ENCODE data around the gene ANXA4. TPM values are rescaled to one million over a fixed set of nuclear protein-coding genes. Genes with fewer than 3 reads are reported as not detected.

The ANXA4 gene
- total and polyA plus RNA-seq, 2 of the 13 experiments (the other 11 are each of a cell fraction or from before 2014, with no cell fraction given) = 155 to 168 TPM

DNA sequence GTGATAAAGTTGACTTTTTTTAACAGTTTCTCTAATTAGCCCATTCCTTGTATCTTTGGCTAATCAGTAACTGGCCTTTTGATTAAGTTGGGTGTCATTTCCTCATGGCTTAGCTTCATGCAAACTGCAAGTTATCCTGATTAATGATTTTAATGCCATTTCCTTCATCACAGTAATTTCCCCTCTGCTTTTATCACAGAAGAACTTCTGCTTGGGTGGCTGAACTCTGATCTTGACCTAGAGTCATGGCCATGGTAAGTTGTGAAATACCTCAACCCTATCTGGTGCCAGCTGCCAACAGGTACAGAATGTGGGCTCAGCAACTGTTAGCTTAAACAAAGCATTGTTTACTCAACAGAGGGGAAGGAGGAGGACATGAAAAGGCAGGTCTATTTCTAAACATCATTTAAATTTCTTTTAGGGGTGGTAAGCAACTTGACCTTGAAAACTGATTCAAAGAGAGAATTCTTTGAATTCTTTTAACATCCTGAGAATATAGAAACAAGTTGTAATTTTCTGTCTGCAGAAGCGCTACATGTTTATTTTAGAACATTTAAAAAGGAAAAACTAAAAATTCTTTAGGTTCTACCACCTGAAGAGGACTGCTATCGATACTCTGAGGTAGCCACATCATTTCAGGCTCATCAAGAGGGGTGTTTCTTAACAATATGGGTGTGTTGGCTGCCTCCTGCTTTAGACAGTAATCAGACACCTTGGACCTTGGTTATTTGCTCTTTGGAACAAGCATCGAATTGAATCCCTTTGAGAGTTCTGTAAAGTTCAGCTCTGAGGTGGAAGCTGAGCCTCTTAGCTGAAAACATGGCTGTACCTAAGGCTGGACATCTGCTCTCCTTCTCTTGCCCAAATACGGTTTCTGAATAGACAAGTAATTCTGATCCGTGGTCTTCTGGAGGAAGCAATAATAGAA lies 39.7 kb downstream of the ANXA4 start (continued):
- TF ChIP-seq, protein P1, sequence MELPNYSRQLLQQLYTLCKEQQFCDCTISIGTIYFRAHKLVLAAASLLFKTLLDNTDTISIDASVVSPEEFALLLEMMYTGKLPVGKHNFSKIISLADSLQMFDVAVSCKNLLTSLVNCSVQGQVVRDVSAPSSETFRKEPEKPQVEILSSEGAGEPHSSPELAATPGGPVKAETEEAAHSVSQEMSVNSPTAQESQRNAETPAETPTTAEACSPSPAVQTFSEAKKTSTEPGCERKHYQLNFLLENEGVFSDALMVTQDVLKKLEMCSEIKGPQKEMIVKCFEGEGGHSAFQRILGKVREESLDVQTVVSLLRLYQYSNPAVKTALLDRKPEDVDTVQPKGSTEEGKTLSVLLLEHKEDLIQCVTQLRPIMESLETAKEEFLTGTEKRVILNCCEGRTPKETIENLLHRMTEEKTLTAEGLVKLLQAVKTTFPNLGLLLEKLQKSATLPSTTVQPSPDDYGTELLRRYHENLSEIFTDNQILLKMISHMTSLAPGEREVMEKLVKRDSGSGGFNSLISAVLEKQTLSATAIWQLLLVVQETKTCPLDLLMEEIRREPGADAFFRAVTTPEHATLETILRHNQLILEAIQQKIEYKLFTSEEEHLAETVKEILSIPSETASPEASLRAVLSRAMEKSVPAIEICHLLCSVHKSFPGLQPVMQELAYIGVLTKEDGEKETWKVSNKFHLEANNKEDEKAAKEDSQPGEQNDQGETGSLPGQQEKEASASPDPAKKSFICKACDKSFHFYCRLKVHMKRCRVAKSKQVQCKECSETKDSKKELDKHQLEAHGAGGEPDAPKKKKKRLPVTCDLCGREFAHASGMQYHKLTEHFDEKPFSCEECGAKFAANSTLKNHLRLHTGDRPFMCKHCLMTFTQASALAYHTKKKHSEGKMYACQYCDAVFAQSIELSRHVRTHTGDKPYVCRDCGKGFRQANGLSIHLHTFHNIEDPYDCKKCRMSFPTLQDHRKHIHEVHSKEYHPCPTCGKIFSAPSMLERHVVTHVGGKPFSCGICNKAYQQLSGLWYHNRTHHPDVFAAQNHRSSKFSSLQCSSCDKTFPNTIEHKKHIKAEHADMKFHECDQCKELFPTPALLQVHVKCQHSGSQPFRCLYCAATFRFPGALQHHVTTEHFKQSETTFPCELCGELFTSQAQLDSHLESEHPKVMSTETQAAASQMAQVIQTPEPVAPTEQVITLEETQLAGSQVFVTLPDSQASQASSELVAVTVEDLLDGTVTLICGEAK (IDR thresholded peaks at IDR 0.05) = no peak
- TF ChIP-seq, protein P1 (CRISPR knock-in tag; IDR thresholded peaks at IDR 0.05) = no peak; the same call in 1 of the 2 replicates
- no peak for TF ChIP-seq ZNF7 (CRISPR knock-in tag; IDR thresholded peaks at IDR 0.05)
- TF ChIP-seq ZFP62 (CRISPR knock-in tag; IDR thresholded peaks at IDR 0.05) = no peak
- peak; percentile 67 for TF ChIP-seq ELF1 (CRISPR knock-in tag; IDR thresholded peaks at IDR 0.05)
- no peak for TF ChIP-seq FOXP1 (IDR thresholded peaks at IDR 0.05)
- TF ChIP-seq FOXP1 (CRISPR knock-in tag; IDR thresholded peaks at IDR 0.05) = peak; percentile 96
- TF ChIP-seq ZNF577 (CRISPR knock-in tag; IDR thresholded peaks at IDR 0.05; ENCODE audit: borderline replicate concordance, low read depth) = no peak
- peak; percentile 99 for TF ChIP-seq HMG20A (CRISPR knock-in tag; IDR thresholded peaks at IDR 0.05; ENCODE audit: borderline replicate concordance)
- TF ChIP-seq, protein P2, sequence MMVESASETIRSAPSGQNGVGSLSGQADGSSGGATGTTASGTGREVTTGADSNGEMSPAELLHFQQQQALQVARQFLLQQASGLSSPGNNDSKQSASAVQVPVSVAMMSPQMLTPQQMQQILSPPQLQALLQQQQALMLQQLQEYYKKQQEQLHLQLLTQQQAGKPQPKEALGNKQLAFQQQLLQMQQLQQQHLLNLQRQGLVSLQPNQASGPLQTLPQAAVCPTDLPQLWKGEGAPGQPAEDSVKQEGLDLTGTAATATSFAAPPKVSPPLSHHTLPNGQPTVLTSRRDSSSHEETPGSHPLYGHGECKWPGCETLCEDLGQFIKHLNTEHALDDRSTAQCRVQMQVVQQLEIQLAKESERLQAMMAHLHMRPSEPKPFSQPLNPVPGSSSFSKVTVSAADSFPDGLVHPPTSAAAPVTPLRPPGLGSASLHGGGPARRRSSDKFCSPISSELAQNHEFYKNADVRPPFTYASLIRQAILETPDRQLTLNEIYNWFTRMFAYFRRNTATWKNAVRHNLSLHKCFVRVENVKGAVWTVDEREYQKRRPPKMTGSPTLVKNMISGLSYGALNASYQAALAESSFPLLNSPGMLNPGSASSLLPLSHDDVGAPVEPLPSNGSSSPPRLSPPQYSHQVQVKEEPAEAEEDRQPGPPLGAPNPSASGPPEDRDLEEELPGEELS (CRISPR knock-in tag; IDR thresholded peaks at IDR 0.05) = peak; percentile 99
- TF ChIP-seq ZNF383 (CRISPR knock-in tag; IDR thresholded peaks at IDR 0.05; ENCODE audit: borderline replicate concordance) = no peak
- TF ChIP-seq ZEB1 (IDR thresholded peaks at IDR 0.05; ENCODE audit: insufficient replicate concordance, low read depth) = peak; percentile 96
- TF ChIP-seq, protein P3, sequence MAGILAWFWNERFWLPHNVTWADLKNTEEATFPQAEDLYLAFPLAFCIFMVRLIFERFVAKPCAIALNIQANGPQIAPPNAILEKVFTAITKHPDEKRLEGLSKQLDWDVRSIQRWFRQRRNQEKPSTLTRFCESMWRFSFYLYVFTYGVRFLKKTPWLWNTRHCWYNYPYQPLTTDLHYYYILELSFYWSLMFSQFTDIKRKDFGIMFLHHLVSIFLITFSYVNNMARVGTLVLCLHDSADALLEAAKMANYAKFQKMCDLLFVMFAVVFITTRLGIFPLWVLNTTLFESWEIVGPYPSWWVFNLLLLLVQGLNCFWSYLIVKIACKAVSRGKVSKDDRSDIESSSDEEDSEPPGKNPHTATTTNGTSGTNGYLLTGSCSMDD (CRISPR knock-in tag; IDR thresholded peaks at IDR 0.05) = no peak
- TF ChIP-seq SOX13 (IDR thresholded peaks at IDR 0.05) = peak; percentile 96
- peak in 1 of 2 experiments; percentile 98; a peak in 2 of 4 replicates for TF ChIP-seq SOX13 (CRISPR knock-in tag; conservative IDR thresholded peaks at IDR 0.05 in 1 of 2, IDR thresholded peaks at IDR 0.05 in 1 of 2)
- TF ChIP-seq, protein P4, sequence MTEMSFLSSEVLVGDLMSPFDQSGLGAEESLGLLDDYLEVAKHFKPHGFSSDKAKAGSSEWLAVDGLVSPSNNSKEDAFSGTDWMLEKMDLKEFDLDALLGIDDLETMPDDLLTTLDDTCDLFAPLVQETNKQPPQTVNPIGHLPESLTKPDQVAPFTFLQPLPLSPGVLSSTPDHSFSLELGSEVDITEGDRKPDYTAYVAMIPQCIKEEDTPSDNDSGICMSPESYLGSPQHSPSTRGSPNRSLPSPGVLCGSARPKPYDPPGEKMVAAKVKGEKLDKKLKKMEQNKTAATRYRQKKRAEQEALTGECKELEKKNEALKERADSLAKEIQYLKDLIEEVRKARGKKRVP (CRISPR knock-in tag; IDR thresholded peaks at IDR 0.05) = peak in 1 of 2 experiments; percentile 85; a peak in 2 of 4 replicates
- no peak for TF ChIP-seq SUZ12 (IDR thresholded peaks at IDR 0.05; ENCODE audit: low read depth, low read length)

Data from HepG2 (cell line).